ENCODE measurements around the gene SUSD4.
"Not testable (repeated sequence)": the region's sequence is repeated elsewhere in the genome, so short reads cannot be mapped to it uniquely, and the experiment has no call there.

Gene SUSD4

GRCh38 chr1:223363856-223364684 is at the start of gene SUSD4:
Gene SUSD4, minus strand, starts transcription at chr1:223364176. Its CDS starts 751 bp downstream, at chr1:223363425.
- peak; percentile 49 for DNase-seq

- no peak for DNase-seq
These were observed 49.2 kb upstream of the SUSD4 start for GRCh38 chr1:223413216-223413615.

GRCh38 chr1:223411710-223412109 is 47.7 kb upstream of the SUSD4 start:
- DNase-seq = no peak

- DNase-seq = no peak
These were observed 47.3 kb upstream of the SUSD4 start for GRCh38 chr1:223411309-223411708.

GRCh38 chr1:223410036-223410435 is 46.1 kb upstream of the SUSD4 start:
- DNase-seq = no peak

GRCh38 chr1:223405507-223405906 is 41.5 kb upstream of the SUSD4 start:
- DNase-seq = no peak

- DNase-seq = no peak
These were observed 39.3 kb upstream of the SUSD4 start for GRCh38 chr1:223403184-223403815.

- DNase-seq = no peak
These were observed 38.8 kb upstream of the SUSD4 start for GRCh38 chr1:223402790-223403142.

GRCh38 chr1:223401873-223402789 is 38.2 kb upstream of the SUSD4 start:
- no peak for DNase-seq

GRCh38 chr1:223399393-223399792 is 35.4 kb upstream of the SUSD4 start:
- DNase-seq = not testable (repeated sequence)

- no peak for DNase-seq
These were observed 30.7 kb upstream of the SUSD4 start for GRCh38 chr1:223394706-223395105.

GRCh38 chr1:223394242-223394641 is 30.3 kb upstream of the SUSD4 start:
- no peak for DNase-seq

GRCh38 chr1:223393275-223394214 is 29.6 kb upstream of the SUSD4 start, which contains the start of gene CCDC185:
Gene CCDC185, plus strand, starts transcription at chr1:223393415. Its CDS starts 61 bp downstream, at chr1:223393476.
- no peak for DNase-seq

GRCh38 chr1:223390618-223391017 is 26.6 kb upstream of the SUSD4 start:
- DNase-seq = no peak

- no peak for DNase-seq
These were observed 22.0 kb upstream of the SUSD4 start for GRCh38 chr1:223386013-223386412.

- no peak for DNase-seq
These were observed 14.8 kb upstream of the SUSD4 start for GRCh38 chr1:223378754-223379153.

- DNase-seq = no peak
These were observed 10.2 kb upstream of the SUSD4 start for GRCh38 chr1:223374064-223374610.

- no peak for DNase-seq
These were observed 858 bp upstream of the SUSD4 start for GRCh38 chr1:223364685-223365382.

GRCh38 chr1:223363057-223363855 is 720 bp downstream of the SUSD4 start:
- DNase-seq = peak; percentile 76

- DNase-seq = no peak
These were observed 5.2 kb downstream of the SUSD4 start for GRCh38 chr1:223358826-223359225.

Measured in right hindlimb (tissue), 1 donor.